HG02981 (cell line): ENCODE data around the gene TBX6.

Experiments used
- ATAC-seq: cut with Tn5 transposase; IDR thresholded peaks from one replicate; pipeline ENCODE4 v1.9.1; 2021; ENCODE audit warnings: mild to moderate bottlenecking, moderate library complexity; ENCODE audit not compliant: unreplicated experiment

The TBX6 gene

DNA sequence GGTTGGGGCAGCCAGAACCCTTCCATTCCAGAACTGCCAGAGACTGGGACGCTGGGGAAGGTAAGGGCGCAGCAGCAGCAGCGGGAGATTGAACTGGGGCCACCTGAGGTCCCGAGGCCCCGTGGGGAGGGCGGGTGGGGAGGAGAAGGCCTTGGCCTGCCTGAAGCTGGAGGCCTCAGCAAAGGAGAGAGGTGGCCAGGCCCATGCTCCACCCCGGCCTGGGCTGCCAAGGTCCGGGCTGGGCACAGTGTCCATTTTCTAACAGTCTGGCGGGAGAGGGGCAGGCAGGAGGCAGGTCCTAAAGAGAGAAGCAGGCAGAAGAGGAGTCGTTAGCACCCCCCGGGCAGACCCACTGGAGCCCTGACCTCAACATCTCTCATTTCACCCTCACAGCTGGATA, 22.7 kb upstream of the TBX6 start:
- no peak for ATAC-seq

GRCh38 chr16:30113711-30114333, 22.1 kb upstream of the TBX6 start:
- no peak for ATAC-seq

GRCh38 chr16:30113031-30113710, 21.4 kb upstream of the TBX6 start, which contains the start of gene GDPD3:
GDPD3 (minus strand) TSS chr16:30113537; CDS start chr16:30113478, 59 bp downstream.
- no peak for ATAC-seq

DNA sequence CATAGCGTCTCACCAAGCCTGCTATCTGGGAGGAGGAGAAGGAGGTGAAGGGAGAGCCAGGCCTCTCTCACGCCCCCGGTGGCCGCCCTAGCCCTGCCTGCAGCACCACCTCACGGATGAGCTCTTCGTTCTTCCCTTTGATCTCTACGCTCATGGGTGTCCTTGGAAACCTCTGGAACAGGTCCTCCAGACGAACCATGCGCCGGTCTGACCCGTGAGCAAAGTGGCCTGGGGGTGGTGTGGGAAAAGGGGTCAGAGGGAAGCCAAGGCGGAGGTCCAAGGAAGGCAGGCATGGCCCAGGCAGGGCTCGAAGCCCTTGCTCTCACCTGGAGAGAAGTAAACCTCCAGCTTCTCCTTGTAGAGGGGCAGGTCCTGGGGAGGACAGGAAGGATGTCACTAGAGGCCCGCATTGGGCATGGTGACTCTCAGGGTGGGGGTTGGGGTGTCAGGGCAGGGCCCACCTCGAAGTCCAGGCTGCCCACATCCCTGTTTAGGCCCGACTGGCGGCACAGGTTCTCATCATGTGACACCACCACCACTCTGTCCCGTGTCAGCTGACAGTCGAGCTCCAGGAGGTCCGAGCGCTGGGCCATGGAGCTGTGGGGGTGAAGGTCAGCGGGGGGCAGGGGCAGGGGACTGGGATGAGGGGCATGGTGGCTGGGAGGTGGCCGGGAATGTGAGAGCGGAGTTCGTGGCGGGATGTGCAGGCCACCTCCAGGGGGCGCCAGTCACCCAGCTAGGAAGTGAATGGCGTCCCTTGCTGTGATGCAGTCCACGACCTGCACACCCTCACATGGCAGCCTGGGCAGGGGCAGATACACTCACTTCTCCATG, 20.7 kb upstream of the TBX6 start:
- ATAC-seq, result no peak

GRCh38 chr16:30110661-30111060, 18.9 kb upstream of the TBX6 start:
- ATAC-seq, result no peak

DNA sequence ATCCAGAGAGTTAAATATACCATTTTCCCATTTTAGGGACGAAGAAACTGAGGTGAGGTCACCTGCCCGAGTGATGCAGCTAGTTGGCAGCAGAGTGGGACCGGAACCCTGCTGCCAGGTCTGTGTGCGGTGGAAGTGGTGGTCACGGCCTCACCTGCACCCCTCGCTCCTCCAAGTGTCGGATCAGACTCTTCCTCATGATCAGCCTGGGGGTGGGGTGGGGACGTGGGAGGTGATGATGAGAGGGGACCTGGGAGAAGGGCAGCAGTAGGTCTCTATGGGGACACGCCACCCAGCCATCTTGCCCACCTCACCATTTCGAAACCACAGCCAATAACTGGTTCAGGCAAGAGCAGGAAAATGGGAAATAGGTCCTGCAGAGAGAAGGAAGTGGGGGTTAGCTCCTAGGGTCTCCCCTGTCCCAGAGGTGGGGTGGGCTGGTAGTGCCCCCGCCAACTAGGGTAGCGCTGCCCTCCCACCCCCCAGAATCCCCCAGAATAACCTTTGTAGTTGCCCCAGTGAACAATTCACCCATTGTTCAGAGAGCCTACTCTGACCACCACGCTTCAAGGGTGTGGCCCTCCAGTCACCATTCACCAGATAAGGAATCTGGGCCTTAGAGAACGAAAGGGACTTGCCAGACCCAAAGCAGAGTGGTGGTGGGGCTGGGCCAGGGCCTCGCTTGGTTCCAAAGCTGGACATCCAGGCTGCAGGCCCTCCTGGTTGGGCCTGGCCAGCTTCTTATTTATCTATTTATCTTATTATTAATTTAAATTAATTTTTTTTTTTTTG, 16.5 kb upstream of the TBX6 start:
- no peak for ATAC-seq

GRCh38 chr16:30104492-30104891, 12.8 kb upstream of the TBX6 start:
- ATAC-seq, result no peak

DNA sequence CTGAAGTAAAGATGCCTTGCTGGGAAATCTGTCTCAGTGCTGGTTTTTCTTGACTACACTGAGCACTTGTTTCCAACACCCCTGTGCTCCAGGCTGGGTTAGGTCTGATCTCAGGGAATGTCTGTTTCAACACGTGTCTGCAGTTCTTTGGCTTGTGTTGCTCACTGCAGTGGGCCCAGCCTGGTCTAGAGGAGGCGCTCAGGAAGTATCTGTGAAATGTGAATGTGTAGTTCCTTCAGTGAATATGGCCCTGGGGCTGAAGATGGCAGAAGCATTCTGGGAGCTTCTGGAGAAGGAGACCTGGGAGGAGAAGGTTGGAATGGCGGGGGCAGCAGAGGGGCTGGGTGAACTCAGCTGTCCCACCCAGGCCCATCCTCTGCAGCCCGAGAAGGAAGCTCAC, 12.4 kb upstream of the TBX6 start:
- no peak for ATAC-seq

DNA sequence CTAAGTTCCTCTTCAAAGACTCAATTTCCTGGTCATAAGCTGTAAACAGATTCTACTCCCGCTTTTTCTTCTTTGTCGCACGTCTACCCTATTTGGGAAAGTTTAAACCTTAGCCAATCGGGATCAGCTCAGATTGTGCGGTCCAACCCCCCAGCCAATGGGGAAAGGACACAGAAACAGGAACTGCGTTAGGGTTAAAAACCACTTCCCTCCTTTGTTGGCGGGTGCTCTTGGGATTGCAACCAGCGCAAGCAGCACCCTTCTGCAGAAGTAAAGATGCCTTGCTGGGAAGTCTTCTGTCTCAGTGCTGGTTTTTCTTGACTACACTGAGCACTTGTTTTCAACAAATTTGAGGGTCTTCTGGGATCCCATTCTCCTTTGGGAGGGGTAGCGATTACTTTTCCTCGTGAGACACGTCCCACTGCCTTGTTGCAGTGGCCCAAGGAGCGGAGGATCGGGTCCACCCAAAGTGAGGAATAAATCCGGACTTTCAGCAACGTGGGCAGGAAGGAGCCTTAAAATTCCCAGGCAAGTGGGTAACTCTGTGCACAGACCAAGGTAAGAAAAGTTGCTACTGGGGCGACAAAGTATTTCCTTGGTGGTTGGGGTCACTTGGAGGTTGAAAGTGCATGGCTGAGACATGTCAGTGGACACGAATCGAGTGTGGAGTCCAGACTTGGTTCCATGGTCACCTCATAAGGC, 5.3 kb upstream of the TBX6 start:
- ATAC-seq, result no peak

GRCh38 chr16:30096105-30096861, 4.6 kb upstream of the TBX6 start, which contains the start of gene YPEL3:
YPEL3 (minus strand) TSS chr16:30096213; CDS start chr16:30095482, 731 bp downstream.
- ATAC-seq, result peak; percentile 34

GRCh38 chr16:30095166-30096078, 3.7 kb upstream of the TBX6 start:
- no peak for ATAC-seq

GRCh38 chr16:30094541-30095165, 2.9 kb upstream of the TBX6 start:
- no peak for ATAC-seq

- peak; percentile 38 for ATAC-seq
These were observed 768 bp upstream of the TBX6 start for GRCh38 chr16:30092373-30093010.

DNA sequence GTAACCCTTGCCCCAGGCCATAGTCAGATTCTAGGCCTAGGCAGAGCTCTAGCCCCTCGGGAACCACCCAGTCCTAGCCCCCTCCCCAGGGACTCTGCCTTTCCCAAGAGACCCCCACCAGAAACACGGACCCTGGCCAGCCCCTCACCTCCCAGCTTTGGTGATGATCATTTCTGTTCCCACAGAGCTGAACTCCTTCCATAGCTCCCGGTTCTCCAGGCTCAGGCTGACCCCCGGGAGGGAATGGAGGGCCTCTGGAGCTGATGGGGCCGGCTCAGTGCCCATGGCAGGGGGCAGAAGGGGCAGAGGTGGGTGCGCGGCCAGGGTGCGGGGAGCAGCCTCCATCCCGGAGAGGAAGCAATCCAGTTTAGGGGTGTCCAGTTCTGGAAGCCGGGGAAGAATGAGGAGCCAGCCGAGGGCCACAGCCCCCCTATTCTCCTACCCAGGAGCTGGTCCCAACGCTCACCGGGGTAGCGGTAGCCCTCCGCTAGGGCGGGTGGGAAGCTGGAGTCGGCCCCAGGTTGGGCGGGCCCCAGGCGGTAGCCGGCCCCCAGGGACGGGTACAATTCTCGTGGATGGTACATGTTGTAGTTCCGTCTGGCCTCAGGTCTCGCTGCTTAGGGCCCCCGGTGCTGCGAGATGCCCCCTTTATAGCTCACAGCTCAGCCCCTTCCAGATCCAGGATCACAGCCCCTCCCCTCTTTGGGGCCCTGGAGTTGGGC, 953 bp downstream of the TBX6 start:
- no peak for ATAC-seq

GRCh38 chr16:30088832-30089624, 2.7 kb downstream of the TBX6 start:
- no peak for ATAC-seq

- ATAC-seq, result no peak
These were observed 3.4 kb downstream of the TBX6 start for GRCh38 chr16:30088237-30088831.
